ENCODE data around the gene TMEM191C.
"Not testable (repeated sequence)": the region's sequence is repeated elsewhere in the genome, so short reads cannot be mapped to it uniquely, and the experiment has no call there.

Gene TMEM191C

DNA sequence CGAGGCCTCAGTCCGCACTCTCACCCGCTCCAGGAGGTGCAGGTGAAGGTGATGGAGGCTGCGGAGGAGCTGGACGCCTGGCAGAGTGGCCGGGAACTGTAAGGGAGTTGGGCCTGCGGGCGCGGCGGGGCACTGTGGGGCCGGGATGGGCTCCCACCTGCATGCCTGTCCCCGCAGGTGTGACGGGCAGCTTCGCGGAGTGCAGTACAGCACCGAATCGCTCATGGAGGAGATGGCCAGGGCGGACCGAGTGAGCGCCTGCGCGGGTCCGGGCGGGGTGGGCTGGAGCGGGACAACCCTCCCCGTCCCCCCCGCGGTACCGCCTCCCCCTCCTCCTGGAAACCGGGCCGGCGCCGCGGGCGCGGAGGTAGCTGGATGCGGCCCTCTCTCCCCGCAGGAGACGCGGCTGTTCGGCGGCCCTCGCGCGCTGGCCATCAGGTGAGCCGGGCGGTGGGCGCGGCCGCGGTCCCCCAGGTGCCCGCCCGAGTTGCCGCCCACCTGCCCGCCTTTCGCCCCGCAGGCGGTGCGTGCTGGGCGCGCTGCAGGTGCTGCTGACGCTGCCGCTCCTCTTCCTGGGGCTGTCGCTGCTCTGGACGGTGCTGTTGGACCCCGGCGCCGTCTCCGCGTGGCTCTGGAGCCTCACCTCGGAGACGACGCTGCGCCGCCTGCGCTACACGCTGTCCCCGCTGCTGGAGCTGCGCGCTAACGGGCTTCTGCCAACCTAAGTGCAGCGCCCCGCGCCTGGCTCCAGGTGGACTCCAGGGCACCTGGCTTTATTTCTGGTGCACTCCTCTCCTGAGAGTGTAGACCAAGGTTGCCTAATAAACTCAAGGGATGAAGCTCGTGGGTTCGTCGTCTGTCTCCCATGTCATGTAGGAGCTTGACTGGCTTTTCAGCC is 2.2 kb downstream of the TMEM191C start:
- not testable (repeated sequence) for H3K27ac ChIP-seq (ENCODE audit: low read depth, low read length); H3K4me1 ChIP-seq (ENCODE audit: control insufficient read depth, insufficient read depth, low read length); H3K9ac ChIP-seq (ENCODE audit: low read length); H3K36me3 ChIP-seq (ENCODE audit: control insufficient read depth, insufficient read depth, low read length); H3K4me3 ChIP-seq (ENCODE audit: low read length); H3K27me3 ChIP-seq (ENCODE audit: control insufficient read depth, insufficient read depth, low read length)

DNA sequence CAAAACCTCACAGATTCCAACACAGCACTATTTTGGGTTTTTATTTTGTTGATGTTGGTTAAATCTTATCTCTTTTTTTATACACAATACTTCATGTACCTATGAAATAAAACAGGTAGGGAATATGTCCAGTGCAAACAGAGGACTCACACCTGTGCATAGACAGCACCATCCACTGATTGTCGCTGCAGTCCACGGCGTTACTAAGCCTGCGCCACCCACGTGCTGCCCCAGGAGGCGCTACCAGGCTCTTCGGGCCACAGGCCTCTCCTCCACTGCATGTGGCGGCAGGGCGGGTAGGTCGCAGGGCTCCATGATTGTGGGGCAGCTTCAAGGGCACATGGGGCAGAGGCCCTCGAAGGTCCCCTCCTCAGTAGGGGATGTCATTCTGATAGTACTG is 5.8 kb downstream of the TMEM191C start:
- H3K27ac ChIP-seq (ENCODE audit: low read depth, low read length); H3K27me3 ChIP-seq (ENCODE audit: control insufficient read depth, insufficient read depth, low read length); H3K9ac ChIP-seq (ENCODE audit: low read length); H3K4me1 ChIP-seq (ENCODE audit: control insufficient read depth, insufficient read depth, low read length); H3K4me3 ChIP-seq (ENCODE audit: low read length); H3K36me3 ChIP-seq (ENCODE audit: control insufficient read depth, insufficient read depth, low read length): not testable (repeated sequence)

DNA sequence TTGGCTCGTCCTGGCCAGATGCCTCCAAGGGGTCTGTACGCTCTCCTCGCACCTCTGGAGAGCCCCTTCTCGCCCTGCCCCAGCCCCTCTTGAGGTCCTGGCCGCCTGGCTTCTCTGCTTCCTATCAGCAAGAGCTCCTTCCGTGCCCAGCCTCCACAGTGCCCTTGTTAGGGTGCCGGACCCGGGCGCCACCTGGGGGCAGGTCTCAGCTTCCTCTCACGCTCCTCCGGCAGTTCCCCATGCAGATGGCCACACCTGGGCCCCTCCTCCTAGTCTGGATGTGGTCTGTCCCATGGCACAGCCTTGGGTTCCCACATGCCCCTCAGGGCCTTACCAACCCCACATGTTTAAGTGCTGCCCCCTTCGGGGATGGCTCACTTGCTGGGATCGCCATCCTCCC is 6.5 kb downstream of the TMEM191C start:
- H3K9ac ChIP-seq (ENCODE audit: low read length); H3K27ac ChIP-seq (ENCODE audit: low read depth, low read length); H3K36me3 ChIP-seq (ENCODE audit: control insufficient read depth, insufficient read depth, low read length); H3K27me3 ChIP-seq (ENCODE audit: control insufficient read depth, insufficient read depth, low read length); H3K4me1 ChIP-seq (ENCODE audit: control insufficient read depth, insufficient read depth, low read length); H3K4me3 ChIP-seq (ENCODE audit: low read length): not testable (repeated sequence)

DNA sequence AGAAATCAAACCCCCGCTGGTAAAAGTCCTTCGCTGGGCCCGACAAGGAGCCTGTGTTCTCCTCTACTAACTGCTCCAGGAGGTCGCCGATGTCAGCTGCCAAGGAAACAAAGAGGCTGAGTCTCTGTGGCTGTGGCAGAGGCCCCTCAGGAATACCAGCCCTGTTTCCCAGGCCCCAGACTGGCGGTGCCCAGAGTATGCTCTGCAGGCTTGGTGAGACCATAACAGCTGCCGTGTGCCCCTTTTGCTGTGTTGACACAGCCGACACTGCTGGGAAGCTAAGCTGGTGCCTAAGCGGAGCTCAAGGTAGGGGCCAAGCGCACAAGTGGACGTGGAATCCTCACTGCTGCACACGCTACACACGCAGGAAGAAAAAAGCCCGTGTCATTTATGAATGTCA is 16.9 kb downstream of the TMEM191C start:
- not testable (repeated sequence) for H3K4me1 ChIP-seq (ENCODE audit: control insufficient read depth, insufficient read depth, low read length); H3K36me3 ChIP-seq (ENCODE audit: control insufficient read depth, insufficient read depth, low read length); H3K4me3 ChIP-seq (ENCODE audit: low read length); H3K9ac ChIP-seq (ENCODE audit: low read length); H3K27me3 ChIP-seq (ENCODE audit: control insufficient read depth, insufficient read depth, low read length); H3K27ac ChIP-seq (ENCODE audit: low read depth, low read length)

DNA sequence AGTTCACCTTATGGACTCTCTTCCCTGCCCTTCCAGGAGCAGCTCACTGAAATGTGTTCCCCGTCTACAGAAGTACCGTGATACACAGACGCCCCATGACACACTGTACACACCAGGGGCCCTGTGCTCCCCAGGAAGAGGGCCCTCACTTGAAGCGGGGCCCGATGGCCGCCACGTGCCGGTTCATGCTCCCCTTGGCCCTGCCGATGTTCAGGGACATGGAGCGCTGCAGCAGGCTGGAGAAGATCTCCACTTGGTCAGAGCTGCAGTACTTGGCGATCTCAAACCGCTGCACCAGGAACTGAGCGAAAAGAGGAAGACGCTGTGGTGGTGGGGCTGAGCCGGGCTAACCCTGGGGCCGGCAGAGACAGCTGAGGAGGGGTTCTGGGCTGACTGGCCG is 20.5 kb downstream of the TMEM191C start:
- not testable (repeated sequence) for H3K4me3 ChIP-seq (ENCODE audit: low read length); H3K36me3 ChIP-seq (ENCODE audit: control insufficient read depth, insufficient read depth, low read length); H3K27me3 ChIP-seq (ENCODE audit: control insufficient read depth, insufficient read depth, low read length); H3K9ac ChIP-seq (ENCODE audit: low read length); H3K27ac ChIP-seq (ENCODE audit: low read depth, low read length); H3K4me1 ChIP-seq (ENCODE audit: control insufficient read depth, insufficient read depth, low read length)

DNA sequence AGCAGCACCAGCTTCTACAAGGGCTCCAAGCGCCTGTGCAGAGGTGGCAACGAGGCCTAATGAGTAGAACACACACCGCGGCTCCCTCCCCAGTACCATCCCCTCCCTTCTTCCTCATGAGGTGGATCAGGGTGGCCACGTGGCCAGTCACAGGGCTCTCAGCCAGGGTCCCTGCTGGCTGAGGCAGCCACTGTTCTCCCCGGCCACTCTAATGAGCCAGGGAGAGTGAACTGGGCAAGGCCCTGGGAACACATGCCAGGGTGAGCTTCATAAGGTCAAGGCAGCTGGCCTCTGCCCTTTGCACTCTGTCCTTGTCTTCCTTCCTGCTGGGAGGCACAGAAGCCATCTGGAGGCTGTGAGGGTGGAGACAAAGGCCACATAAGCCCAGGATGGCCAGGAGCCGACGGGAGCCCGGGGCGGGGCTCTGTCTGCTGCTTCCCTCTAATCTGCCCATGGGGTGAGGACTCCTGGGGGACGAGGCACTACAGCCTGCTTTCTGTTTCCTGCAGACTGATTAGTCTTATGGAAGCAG is 22.0 kb downstream of the TMEM191C start:
- not testable (repeated sequence) for H3K9ac ChIP-seq (ENCODE audit: low read length); H3K4me3 ChIP-seq (ENCODE audit: low read length); H3K27me3 ChIP-seq (ENCODE audit: control insufficient read depth, insufficient read depth, low read length); H3K27ac ChIP-seq (ENCODE audit: low read depth, low read length); H3K36me3 ChIP-seq (ENCODE audit: control insufficient read depth, insufficient read depth, low read length); H3K4me1 ChIP-seq (ENCODE audit: control insufficient read depth, insufficient read depth, low read length)

DNA sequence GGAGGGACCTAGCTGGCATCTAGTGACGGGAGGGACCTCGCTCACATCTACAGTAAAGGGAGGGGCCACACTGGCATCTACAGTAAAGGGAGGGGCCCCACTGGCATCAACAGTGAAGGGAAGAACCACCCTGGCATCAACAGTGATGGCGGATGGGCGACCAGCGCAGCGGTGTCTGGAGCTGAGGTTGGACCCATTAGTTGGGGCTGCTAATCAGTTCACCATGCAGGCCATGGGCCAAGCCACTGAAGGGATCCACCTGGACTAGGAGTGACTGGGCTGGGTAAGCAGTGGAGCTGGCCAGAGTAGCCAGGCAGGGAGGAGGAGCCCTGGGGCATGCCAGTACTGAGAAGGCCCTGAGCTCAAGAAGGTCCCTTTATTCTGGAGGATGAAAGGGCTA is 23.4 kb downstream of the TMEM191C start:
- H3K9ac ChIP-seq (ENCODE audit: low read length); H3K27me3 ChIP-seq (ENCODE audit: control insufficient read depth, insufficient read depth, low read length); H3K27ac ChIP-seq (ENCODE audit: low read depth, low read length); H3K36me3 ChIP-seq (ENCODE audit: control insufficient read depth, insufficient read depth, low read length); H3K4me1 ChIP-seq (ENCODE audit: control insufficient read depth, insufficient read depth, low read length); H3K4me3 ChIP-seq (ENCODE audit: low read length): not testable (repeated sequence)

DNA sequence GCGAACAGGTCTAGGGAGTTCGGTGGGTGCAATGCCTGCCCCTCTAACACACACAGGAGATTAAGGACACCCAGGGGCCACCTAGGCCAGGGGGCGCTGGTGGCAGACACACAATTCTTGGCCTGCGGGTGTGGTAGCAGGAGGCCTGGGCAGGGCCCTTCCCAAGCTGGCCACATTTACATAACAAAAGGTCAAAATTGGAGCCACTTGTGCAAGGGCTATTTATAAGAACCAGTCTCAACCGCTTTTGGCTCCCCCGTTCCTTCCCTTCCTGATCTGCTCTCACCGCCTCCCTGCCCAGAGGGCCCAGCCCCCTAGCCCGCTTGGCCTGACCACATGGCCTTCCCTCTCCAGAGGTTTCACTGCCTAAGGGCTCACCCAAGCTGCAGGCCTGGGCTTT is 25.1 kb downstream of the TMEM191C start:
- H3K4me1 ChIP-seq (ENCODE audit: control insufficient read depth, insufficient read depth, low read length); H3K27me3 ChIP-seq (ENCODE audit: control insufficient read depth, insufficient read depth, low read length); H3K36me3 ChIP-seq (ENCODE audit: control insufficient read depth, insufficient read depth, low read length); H3K4me3 ChIP-seq (ENCODE audit: low read length); H3K27ac ChIP-seq (ENCODE audit: low read depth, low read length); H3K9ac ChIP-seq (ENCODE audit: low read length): not testable (repeated sequence)

DNA sequence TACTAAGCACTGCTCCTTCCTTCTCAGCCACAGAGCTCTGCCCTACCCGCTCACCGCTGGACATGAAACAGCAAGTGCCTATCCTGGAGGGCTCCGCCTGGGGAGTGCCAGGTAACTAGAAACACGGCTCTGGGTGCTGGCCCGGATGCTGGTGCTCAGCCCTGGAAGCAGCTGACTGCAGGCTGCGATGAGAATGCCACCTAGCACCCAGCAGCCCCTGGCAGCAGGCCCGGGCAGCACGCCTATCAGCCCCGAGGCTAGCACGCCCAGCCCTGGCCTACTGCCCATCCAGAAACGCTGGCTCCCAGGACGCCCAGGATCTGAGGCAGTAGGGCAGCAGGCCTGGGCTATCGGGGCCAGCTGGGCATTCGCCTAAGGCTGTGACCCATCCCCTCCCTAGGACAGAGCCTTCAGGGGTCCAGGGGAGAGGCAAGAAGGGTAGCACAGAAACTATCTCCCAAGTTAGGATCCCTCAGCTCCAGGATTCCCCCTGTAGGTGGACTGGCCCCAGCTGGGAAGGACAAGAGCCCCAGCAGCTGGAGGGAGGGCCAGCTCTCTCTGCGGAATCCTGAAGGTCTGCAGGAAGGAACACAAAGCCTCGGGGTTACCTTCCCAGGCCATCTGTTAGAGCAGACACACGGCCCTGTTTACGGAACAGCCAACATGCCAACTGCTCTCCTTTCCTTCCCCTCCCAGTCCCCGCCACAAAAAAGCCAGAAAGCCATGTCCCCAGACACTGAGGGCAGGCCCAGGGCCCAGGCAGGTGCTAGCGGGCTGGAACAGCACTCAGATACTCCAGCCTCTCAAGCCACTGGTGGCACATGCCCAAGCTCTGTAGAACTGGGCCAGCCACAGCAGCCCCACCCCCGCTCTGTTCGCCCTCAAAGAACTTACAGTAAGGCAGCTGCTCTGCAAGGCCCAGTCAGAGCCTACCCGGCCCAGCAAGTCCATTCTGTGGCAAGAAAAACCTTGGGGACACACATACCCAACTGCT is 26.9 kb downstream of the TMEM191C start:
- H3K36me3 ChIP-seq (ENCODE audit: control insufficient read depth, insufficient read depth, low read length); H3K9ac ChIP-seq (ENCODE audit: low read length); H3K27ac ChIP-seq (ENCODE audit: low read depth, low read length); H3K4me3 ChIP-seq (ENCODE audit: low read length); H3K27me3 ChIP-seq (ENCODE audit: control insufficient read depth, insufficient read depth, low read length); H3K4me1 ChIP-seq (ENCODE audit: control insufficient read depth, insufficient read depth, low read length): not testable (repeated sequence)

DNA sequence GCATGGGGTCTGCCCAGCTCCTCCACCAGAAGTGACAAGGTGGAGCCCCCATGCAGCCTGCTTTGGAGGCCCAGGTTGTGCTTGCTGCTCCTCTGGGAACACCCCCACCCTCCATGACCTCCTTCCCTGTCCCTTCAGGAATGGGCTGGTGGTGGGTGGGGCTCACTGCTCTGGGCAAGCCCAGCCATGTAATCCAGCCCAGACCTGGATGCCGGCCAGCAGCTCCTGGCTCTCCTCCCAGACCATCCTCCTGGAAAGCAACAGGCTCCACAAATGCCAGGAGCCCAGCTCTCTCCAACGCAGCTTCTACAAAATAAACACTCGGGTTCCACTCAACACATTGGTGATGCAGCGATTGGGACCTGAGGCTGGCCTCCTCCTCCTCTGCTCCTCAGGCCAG is 30.8 kb downstream of the TMEM191C start:
- not testable (repeated sequence) for H3K27me3 ChIP-seq (ENCODE audit: control insufficient read depth, insufficient read depth, low read length); H3K36me3 ChIP-seq (ENCODE audit: control insufficient read depth, insufficient read depth, low read length); H3K27ac ChIP-seq (ENCODE audit: low read depth, low read length); H3K4me1 ChIP-seq (ENCODE audit: control insufficient read depth, insufficient read depth, low read length); H3K9ac ChIP-seq (ENCODE audit: low read length); H3K4me3 ChIP-seq (ENCODE audit: low read length)

DNA sequence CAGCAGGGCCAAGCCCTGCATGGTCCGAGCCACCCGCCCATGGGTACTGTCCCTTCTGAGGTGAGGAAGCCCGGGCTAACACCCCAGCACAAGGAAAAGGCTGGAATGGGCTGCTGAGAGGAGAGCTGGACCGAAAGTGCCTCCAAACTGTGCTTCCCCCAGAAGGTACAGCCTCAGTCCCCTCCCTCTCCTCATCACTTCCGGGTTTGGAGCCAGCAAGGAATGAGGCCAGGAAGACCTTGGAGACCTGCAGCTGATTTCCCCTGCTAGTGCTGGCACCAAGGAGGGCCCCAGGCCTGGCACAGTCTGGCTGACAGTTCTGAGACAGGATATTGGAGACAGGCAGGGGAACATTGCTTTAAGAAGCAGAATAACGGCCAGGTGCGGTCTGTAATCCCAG is 31.3 kb downstream of the TMEM191C start:
- H3K4me3 ChIP-seq (ENCODE audit: low read length); H3K27ac ChIP-seq (ENCODE audit: low read depth, low read length); H3K4me1 ChIP-seq (ENCODE audit: control insufficient read depth, insufficient read depth, low read length); H3K36me3 ChIP-seq (ENCODE audit: control insufficient read depth, insufficient read depth, low read length); H3K27me3 ChIP-seq (ENCODE audit: control insufficient read depth, insufficient read depth, low read length); H3K9ac ChIP-seq (ENCODE audit: low read length): not testable (repeated sequence)

DNA sequence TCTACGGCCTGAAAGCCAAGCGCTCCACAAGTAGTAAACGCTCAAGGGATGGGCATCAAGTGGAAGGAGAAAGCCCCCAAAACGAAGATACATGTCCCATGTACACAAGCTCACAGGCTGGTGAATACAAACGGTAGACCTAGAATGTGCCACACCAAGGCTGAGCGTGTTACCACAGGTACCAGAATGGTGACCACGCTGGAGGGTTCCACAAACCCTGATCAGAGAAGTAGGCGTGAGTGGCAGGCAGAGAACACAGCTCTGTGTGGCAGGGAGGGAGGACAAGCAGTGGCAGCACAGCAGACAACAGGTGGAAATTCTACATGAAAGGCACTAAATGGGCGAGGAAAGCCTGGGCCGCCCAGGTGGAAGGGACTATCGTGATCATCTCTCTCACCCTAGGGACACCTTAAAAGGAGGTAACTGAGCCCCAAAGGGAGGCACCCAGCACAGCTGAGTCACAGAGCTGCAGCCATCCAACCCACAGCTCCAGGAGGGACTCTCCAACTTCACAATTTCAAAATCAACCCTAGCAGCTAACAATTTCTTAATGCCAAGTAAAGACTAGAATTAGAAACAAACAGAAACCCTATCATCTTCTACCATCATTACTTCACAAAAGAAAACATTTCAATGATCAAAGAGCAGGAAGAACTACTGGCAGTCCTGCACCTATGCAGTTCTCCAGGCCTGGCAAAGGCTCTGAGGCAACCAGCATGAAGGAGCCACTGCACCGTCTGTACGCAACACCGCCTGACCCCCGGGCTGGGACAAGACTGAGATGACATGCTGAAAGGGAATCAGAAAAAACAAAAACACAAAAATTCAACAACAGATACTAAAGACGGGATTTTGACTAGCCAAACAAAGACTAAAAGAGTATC is 32.7 kb downstream of the TMEM191C start:
- not testable (repeated sequence) for H3K36me3 ChIP-seq (ENCODE audit: control insufficient read depth, insufficient read depth, low read length); H3K27ac ChIP-seq (ENCODE audit: low read depth, low read length); H3K4me3 ChIP-seq (ENCODE audit: low read length); H3K4me1 ChIP-seq (ENCODE audit: control insufficient read depth, insufficient read depth, low read length); H3K27me3 ChIP-seq (ENCODE audit: control insufficient read depth, insufficient read depth, low read length); H3K9ac ChIP-seq (ENCODE audit: low read length)

All from rectal smooth muscle tissue (tissue), 1 donor.